HG03103 (cell line): Measurements from ENCODE around the gene MLYCD.

Experiments
- ATAC-seq: cut with Tn5 transposase; IDR thresholded peaks from one replicate; pipeline ENCODE4 v1.9.1; 2021; ENCODE audit warnings: low read depth; ENCODE audit not compliant: unreplicated experiment

MLYCD gene

GRCh38 chr16:83967838-83968305 lies 69.0 kb downstream of the MLYCD start, which contains the start of gene NECAB2:
Gene NECAB2, plus strand, starts transcription at chr16:83968244. Its CDS starts 405 bp downstream, at chr16:83968649.
- no peak for ATAC-seq

GRCh38 chr16:83968306-83968851 lies 69.5 kb downstream of the MLYCD start:
- no peak for ATAC-seq

GRCh38 chr16:83968891-83969649 lies 70.2 kb downstream of the MLYCD start:
- ATAC-seq, result no peak

- no peak for ATAC-seq
These were observed 71.0 kb downstream of the MLYCD start for GRCh38 chr16:83969771-83970429.

GRCh38 chr16:83970430-83970815 lies 71.5 kb downstream of the MLYCD start:
- no peak for ATAC-seq

GRCh38 chr16:83971165-83972130 lies 72.5 kb downstream of the MLYCD start:
- ATAC-seq, result no peak

- no peak for ATAC-seq
These were observed 73.5 kb downstream of the MLYCD start for GRCh38 chr16:83972256-83973008.

- no peak for ATAC-seq
These were observed 74.2 kb downstream of the MLYCD start for GRCh38 chr16:83973077-83973476.

GRCh38 chr16:83973581-83974385 lies 74.9 kb downstream of the MLYCD start:
- ATAC-seq, result no peak

GRCh38 chr16:83974475-83974874 lies 75.6 kb downstream of the MLYCD start:
- no peak for ATAC-seq

- ATAC-seq, result no peak
These were observed 76.8 kb downstream of the MLYCD start for GRCh38 chr16:83975590-83976260.
